GM11168 (cell line): ENCODE results near the gene PPM1H.
"Not testable (repeated sequence)": the region's sequence is repeated elsewhere in the genome, so short reads cannot be mapped to it uniquely, and the experiment has no call there.

Experiments used
- in situ Hi-C: fragments of 300-500 bp; cut with MboI; formaldehyde crosslinking; loops from one replicate; pipeline ENCODE4 v1.12.0; 2022; ENCODE audit warnings: low sequenced_read_pairs; ENCODE audit not compliant: unreplicated experiment

The PPM1H gene

DNA sequence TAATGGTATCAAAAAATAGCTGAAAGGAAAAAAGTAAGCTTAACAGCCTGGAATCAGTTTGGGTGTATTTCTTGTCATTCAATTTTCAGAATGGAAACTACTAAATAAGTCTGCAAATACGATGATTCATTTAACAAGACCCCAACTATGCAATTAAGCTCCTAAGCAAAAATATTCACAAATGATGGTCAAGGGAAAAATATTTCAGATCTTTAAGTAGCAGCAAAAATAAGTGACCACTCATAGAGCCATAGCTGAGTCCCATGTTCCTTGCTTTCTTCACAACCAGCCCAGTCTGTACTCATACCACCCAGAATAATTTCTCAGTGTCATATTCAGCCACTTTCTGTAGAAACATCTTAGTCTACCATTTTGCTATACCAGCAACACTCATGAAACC is 185.4 kb downstream of the PPM1H start:
- in situ Hi-C loops: no loop called here

DNA sequence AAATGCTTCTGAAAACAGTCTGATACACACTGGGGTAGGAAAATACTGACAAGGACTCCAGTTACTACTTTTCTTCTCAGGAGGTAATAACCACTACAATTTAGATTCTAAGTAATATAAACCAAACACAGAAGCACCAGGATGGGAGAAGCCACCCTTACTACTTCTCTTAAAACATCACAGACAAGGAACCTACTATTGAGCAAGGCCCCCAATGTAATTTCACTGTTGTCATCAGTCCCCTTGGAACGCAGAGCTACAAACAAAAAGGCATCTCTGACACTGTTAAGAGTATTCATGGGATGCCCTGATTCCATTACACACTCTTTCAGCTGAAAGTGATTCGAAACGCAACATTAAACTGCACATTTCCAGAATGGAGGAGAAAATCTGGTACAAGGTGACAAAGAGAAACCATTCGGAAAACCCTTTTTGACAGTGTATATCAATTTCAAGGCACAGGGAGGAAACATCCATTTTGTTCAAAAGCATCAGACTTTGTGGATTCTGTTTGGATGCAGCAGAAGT is 185.9 kb downstream of the PPM1H start:
- in situ Hi-C loops: no loop called here

DNA sequence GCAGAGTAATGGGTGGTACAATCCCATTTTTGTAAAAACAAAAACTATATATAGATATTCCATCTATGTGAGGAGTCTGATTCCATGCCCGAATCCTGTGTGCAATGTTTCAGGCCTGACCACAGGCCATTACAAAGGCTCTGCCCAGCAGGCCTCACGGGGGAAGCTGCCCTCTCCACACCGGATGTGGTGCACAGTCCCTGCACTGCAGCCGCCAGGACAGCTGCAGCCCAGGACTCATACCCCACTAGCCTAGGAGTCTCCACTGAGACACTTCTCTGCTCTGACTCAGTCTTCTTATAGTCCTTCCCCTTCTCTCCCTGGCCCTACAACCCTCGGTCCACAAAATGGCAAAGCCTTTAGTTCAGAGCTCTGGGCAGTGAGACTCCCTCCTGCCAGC is 190.4 kb downstream of the PPM1H start:
- in situ Hi-C loops: no loop called here

DNA sequence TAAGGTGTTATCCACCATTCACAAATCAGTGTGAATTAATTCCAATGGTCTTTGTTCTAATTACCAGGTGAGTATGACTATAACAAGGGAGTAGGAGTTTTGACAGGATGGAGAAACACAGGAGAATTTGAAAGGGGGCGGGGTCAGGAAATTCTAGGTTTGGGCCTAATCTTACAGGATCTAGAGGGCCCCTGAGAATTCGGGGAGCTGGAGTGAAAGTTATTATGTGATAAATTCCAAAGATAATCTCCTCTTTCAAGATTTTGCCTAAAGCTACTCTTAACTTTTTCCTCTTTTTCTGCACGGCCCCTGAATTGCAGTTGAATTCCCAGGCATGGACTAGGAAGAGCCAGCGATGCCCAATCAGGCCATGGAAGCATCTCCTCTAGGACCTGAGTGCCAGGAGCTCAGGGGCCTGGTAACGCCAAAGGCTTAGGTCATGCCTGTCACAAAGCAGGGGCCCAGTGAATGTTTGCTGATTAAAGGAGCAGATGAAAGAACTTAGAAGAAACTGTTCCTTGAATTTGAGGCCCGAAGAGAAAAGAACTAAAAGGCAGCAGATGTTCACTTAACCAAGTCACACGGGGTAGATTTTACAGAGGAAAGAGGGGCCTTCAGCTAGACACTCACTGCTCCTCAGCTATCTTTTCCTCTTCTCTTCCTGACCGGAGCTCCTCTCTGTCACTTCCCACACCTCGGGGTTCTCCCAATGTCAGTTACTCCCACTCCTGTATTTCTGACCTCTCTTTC is 195.5 kb downstream of the PPM1H start:
- in situ Hi-C loops: no loop called here

DNA sequence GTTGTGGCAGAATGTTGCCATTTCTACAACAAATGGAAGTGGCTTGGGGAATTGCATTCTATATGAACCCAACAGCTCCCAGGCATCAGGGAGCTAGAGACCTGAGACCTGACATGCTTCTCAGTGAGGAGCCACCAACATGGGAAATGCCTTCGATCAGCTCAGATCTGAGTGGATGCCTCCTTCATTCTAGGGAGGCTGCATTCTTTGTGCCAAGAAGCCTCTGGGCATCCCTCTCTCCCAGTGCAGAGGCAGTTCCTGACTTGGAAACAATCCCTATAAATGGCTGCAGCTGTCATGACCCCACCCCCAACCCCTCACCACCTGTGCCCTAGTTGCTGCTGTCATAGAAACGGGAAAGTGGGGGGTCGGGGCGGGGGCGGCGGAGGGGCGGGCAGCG is 196.3 kb downstream of the PPM1H start:
- in situ Hi-C loops: no loop called here

DNA sequence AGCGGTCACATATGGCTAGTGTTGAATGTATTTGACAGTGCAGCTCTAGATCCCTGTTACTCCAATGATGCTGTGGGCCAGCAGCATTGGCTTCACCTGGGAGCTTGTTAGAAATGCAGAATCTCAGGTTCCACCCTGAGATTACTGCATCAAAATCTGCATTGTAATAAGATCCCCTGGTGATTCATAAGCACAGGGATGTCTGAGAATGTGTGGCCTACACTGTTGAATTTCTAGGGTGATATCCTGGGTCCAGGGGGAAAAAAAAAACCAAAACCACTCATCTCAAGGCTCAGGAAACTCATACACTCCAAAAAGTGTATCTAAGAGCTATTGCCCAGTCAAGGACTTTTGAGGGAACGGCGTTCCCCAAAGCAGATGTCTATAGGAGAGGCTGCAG is 196.8 kb downstream of the PPM1H start:
- in situ Hi-C loops: no loop called here

DNA sequence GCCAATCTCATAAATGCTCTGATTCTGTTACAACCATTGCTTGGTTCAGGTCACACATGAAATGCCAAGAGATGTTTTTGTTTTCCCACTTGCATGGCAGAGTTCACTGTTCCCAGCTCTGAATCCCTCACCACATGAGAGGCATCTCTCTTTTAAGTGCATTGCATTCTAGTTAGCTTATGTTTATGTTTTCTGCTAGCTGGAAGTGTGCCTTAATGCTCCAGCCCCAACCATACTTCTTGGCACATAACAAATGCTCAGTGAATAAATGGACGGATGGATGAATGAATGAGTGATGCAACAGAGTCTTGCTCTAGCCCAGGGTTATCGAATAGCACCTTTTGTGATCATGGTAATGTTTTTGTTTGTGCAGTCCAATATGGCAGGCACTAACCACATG is 197.3 kb downstream of the PPM1H start:
- in situ Hi-C loops: no loop called here

DNA sequence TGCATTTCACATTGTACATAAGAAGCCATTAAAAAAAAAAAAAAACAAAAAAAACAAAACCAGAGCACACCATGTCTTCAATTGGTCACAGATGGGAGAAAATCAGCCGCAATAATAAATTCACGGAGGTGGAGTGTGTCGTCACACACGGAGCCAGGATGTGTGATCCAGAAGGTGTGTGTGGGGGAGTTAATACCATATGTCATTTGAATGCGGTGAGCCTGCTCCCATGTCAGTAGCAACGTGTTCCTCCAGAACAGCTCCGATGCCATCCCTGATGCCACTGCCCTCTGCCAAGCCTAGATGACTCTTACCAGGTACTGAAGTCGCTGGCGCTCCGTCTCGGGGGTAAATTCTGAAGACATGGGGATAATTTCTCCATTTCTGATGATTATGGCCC is 197.8 kb downstream of the PPM1H start:
- in situ Hi-C loops: no loop called here

DNA sequence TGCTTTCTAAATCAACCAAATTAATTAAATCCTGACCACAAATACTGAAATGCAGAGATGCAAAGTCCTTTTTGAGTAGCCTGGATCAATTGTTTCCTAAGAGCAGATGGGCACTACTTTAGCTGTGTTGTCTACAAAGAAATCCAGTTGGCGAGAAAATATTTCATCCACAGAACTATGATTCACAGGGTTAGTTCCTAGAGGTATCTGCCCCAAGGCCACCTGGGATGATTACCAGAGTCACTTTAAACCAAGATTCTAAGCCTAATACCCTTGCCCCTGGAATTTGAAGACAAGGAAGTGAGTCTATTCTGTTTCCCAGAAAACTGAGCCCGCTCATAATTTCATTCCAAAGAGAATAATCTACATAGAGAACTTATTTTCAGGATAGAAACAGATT is 198.4 kb downstream of the PPM1H start:
- in situ Hi-C loops: no loop called here

DNA sequence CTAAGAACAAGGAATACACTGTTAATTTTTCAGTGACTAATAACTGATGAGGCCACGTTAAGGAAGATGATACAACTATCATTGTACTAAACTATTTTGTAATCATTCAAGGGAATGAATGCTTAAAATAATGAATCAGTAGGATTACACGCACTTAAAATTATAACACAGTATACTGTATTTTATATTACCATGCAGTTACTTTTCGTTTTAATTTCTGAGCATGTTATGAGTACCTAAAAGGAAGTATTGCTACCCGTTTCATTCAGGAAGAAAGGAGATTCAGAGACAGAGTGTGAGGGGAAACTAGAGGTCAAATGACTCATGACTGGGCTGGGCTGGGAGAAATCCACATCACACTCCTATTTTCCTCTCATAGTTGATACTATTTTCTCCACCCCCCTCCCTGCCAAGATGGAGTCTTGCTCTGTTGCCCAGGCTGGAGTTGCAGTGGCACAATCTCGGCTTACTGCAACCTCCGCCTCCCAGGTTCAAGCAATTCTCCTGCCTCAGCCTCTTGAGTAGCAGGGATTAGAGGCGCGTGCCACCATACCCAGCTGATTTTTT is 202.0 kb downstream of the PPM1H start:
- in situ Hi-C loops: no loop called here

DNA sequence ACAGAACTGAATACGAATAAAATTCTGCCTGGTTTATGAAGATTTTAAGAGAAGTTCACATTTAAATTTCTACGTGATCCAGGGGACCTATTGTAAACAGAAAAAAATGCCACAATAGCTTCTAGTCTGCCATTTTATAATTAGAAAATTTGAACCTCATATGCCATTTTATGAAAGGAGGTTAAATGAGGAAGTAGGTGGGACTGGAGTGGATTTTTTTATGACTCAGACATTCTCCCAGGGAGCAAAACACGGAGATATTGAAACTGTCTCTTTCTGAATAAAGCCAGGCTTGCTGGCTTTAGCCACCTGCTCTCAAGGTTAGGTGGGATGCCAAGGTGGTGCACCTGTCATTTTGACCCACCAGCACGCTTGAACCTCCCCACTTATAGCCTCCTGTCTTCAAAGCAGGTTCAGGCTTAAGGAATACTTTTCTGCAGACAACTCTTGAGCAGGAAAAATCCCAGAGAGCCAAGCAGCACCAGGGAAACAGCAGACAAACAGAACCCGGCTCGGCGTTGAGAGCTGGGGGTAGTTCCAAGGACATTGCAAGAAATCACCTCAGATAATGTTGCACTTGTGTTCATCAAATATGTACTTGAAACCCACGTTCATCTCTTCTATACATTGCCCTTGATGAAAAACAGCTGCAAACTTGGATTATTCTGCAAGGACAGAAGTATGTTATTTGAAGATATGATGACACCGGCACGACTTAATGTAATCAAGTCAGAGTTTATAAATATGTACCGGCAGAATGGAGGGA is 203.7 kb downstream of the PPM1H start:
- in situ Hi-C loops: no loop called here

DNA sequence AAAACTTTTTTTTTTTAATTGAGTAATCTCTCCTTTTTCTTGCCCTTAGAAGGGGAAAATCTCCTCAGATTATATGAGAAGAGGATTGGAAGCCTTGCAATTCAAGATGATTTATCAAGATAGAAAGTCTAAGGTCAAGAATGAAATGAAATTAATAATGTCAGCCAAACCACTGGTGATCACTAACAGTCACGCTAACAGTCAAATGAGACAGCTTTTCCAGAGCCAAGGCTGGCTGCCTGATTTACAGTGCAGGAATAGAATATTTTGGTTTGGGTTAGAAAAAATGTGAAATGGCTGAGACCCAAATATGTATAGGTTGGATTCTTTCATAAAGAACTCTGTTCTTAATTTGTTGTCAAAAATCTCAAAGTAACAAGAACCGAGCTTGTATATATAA is 204.3 kb downstream of the PPM1H start:
- in situ Hi-C loops: no loop called here

DNA sequence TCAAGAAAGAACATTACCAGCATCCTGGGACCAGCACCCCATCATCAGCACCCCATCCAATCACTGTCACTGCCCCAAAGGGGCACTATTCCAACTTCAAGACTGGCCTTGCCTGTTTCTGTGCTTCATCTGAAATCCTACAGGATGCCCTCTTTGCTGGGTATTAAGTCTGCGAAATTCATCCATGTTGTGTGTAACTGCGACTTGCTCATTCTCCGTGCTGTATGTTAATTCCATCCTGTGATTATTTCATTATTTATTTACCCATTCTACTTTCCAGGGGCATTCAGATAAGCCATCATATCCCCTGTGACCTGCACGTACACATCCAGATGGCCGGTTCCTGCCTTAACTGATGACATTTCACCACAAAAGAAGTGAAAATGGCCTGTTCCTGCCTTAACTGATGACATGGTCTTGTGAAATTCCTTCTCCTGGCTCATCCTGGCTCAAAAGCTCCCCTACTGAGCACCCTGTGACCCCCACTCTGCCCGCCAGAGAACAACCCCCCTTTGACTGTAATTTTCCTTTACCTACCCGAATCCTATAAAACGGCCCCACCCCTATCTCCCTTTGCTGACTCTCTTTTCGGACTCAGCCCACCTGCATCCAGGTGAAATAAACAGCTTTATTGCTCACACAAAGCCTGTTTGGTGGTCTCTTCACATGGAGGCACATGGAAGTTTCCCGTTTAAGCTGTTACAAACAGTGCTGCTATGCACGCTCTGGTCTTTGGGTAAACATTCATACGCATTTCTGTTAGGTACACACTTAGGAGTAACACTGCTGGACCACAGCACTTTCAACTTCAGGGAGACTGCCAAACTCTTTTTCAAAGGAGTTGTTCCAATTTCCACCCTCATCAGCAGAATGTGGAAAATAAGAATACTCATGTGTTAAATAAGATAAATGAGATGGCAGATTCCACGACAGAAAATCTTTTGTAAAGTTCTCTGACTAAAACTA is 205.1 kb downstream of the PPM1H start:
- in situ Hi-C loops: not testable (repeated sequence)

DNA sequence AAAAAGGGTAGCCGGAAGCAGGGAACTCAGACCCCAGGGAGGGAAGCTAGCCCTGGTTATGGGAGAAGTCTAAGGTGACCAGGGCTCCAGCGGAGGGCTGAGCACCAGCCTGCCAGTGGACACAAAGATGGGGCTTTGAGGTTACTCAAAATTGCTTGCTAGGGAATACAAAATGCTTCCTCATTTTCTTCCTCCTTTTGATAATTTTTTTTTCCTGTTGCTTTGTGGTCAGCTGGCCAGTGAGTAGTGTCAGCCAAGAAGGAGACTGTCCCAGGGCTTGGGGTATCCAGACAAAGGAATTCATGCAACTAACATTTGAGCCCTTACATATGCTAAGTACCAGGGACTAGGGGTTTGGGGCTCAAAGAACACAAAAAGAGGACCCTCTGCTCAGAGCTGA is 206.2 kb downstream of the PPM1H start:
- in situ Hi-C loops: no loop called here

DNA sequence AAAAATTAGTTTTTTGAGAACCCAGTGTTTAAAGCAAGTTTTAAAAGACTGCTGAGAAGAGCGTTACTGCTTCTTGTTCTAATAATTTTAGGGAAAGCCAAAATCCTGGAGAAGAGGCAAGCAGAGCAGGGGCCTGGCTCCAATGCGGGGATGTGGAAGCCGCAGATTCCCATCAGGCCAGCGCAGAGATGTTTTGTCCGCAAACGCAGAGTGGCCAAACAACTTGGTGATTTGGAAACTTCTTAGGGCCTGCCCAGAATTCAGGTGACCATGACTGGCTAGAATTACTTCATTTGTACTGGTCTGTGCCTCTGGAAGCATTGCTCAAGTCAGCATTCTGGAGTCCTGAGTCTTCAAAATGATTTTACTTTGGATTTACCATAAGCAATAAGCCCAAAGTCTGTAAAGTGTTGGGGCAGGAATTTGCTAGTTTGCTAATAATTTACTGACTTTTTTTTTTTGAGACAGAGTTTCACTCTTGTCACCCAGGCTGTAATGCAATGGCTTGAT is 208.4 kb downstream of the PPM1H start:
- in situ Hi-C loops: no loop called here

DNA sequence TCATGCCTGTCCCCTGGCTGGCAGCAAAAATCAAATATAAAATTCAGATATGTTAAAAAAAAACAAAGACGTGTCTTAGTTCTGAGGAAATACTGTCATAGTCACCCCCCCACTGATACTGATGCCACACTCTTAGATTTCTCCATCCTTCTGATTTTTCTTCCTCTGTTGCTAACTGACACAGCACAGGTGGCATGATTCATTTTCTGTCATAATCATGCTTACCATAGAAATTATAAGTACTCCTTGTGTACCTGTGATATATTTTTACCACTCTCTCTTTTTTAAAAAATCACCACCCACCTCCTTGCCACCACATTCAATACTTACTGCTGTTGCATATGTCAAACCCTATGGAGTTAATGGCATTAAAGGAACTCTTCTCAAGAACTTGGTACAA is 209.2 kb downstream of the PPM1H start:
- in situ Hi-C loops: no loop called here

DNA sequence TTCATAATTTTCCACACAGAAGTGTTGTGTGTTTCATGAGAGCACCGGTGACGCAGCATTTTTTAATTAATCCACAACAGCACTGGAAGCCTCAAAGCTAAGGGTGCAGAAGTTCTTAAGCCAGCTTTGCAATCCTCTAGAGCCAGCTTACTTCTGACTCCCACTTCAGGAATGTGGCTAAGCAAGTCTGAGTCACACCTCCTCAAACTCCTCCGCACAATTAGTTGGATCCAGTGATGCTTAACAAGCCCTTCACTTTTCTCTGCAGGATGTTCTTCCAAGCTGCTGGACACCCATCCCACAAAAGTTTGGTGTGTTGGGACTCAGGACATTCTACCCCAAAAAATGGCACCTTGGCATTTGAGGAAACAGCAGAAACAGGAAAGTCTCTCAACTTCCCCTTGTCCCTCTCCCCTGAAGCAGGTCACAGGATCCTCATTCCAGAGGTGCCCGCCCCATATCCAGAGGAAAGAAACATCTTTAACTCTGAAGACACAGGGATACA is 210.0 kb downstream of the PPM1H start:
- in situ Hi-C loops: no loop called here

DNA sequence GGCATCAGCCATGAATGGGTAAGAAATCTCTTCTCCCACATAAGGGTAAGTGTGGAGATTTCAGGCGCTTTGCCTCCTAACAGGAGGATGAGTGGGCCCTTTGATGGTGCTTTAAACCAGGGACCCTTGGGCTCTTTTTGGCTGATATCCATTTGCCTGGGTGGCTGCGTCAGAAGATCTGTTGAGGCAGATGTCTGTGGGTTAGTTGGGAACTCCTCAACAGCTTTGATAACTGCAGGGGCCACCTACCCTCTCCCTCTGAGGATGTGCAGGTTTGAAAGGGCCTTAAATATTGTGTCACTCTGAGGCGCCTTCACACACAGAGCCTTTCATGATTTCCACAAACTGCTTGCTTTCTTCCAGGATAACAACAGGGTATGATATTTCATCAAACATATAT is 210.7 kb downstream of the PPM1H start:
- in situ Hi-C loops: no loop called here

DNA sequence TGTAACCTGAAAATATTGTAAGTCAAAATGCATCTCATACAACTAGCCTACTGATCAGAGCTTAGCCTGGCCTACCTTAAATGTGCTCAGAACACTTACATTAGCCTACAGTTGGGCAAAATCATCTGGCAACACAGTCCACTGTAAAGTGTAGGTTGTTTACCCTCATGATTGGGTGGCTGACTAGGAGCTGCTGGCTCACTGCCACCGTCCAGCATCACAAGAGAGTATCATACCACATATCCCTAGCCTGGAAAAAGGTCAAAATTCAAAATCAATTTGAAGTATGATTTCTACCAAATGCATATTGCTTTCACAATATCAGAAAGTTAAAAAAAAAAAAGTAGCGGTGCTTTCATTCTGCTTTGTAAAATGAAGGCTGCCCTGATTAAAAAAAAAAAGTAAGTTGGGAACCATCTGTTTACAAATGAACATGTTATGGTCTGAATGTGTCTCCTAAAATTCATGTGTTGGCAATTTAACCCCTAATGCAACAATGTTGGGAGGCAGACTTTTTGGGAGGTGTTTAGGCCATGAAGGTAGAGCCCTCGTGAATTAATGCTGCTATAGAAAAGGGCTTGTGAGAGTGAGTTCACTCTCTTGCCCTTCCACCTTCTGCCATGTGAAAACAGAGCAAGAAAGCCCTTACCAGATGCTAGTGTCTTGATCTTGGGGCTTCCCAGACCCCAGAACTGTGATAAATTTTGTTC is 211.8 kb downstream of the PPM1H start:
- in situ Hi-C loops: no loop called here
